Measurements from ENCODE around the gene DIAPH1.

Gene DIAPH1

GRCh38 chr5:141483902-141484301, 134.9 kb downstream of the DIAPH1 start:
- no peak for DNase-seq (ENCODE audit: low read depth)

- no peak for DNase-seq (ENCODE audit: low read depth)
Observed at GRCh38 chr5:141479776-141480175, 139.0 kb downstream of the DIAPH1 start.

- DNase-seq (ENCODE audit: low read depth) = no peak
Observed at GRCh38 chr5:141478321-141478945, 140.4 kb downstream of the DIAPH1 start.

DNA sequence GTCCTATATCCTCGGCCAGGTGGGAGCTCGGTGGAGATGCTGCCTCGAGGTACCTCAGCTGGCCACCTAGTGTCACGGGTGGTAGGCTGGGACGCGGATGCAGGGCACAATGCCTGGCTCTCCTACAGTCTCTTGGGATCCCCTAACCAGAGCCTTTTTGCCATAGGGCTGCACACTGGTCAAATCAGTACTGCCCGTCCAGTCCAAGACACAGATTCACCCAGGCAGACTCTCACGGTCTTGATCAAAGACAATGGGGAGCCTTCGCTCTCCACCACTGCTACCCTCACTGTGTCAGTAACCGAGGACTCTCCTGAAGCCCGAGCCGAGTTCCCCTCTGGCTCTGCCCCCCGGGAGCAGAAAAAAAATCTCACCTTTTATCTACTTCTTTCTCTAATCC, 141.0 kb downstream of the DIAPH1 start:
- no peak for DNase-seq (ENCODE audit: low read depth)

DNA sequence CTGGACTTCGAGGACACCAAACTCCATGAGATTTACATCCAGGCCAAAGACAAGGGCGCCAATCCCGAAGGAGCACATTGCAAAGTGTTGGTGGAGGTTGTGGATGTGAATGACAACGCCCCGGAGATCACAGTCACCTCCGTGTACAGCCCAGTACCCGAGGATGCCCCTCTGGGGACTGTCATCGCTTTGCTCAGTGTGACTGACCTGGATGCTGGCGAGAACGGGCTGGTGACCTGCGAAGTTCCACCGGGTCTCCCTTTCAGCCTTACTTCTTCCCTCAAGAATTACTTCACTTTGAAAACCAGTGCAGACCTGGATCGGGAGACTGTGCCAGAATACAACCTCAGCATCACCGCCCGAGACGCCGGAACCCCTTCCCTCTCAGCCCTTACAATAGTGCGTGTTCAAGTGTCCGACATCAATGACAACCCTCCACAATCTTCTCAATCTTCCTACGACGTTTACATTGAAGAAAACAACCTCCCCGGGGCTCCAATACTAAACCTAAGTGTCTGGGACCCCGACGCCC, 141.7 kb downstream of the DIAPH1 start:
- no peak for DNase-seq (ENCODE audit: low read depth)

DNA sequence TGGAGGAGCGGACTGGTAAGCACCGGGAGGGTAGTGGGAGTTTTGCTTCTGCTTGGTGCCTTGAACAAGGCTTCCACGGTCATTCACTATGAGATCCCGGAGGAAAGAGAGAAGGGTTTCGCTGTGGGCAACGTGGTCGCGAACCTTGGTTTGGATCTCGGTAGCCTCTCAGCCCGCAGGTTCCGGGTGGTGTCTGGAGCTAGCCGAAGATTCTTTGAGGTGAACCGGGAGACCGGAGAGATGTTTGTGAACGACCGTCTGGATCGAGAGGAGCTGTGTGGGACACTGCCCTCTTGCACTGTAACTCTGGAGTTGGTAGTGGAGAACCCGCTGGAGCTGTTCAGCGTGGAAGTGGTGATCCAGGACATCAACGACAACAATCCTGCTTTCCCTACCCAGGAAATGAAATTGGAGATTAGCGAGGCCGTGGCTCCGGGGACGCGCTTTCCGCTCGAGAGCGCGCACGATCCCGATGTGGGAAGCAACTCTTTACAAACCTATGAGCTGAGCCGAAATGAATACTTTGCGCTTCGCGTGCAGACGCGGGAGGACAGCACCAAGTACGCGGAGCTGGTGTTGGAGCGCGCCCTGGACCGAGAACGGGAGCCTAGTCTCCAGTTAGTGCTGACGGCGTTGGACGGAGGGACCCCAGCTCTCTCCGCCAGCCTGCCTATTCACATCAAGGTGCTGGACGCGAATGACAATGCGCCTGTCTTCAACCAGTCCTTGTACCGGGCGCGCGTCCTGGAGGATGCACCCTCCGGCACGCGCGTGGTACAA, 142.5 kb downstream of the DIAPH1 start:
- no peak for DNase-seq (ENCODE audit: low read depth)

DNA sequence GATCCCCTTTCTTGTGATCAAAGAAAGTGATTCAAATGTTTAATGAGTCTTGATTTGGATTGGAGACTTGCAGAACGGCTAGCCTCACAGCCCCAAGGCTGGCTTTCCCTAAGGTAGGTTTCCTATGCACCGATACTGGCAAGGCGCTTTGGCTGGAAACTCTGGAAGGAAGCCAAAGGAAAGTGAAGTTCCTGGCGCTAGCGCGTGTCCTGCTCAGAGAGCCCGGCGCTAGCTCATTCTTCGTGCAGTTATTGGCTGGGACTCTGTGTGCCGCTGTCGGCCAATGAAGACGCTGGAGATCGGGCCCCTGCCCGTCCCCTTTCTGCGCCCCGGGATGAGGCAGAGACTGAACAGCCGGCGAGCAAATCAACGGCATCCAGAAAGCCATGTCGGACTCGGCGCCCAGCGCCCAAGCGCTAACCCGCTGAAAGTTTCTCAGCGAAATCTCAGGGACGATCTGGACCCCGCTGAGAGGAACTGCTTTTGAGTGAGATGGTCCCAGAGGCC, 143.1 kb downstream of the DIAPH1 start, which contains the start of gene PCDHGC3:
TSS of gene PCDHGC3 (plus strand) at position 342 of the 507 bp plus-strand sequence. CDS start at position 493, 151 bp downstream.
- DNase-seq (ENCODE audit: low read depth) = no peak

GRCh38 chr5:141465351-141465750, 153.4 kb downstream of the DIAPH1 start:
- no peak for DNase-seq (ENCODE audit: low read depth)
